CD14-positive monocyte (primary cell): ENCODE results near the gene NEGR1. TPM values are rescaled to one million over a fixed set of nuclear protein-coding genes. Genes with fewer than 3 reads are reported as not detected.

Experiments used
- DNase-seq, 3 donors: peaks; one replicate each; pipeline ENCODE4 v3.0.0-alpha.2; 2011 to 2022
- H2AFZ ChIP-seq: 2 replicates; pipeline ENCODE4 v1.6.0; 2012; ENCODE audit warnings: mild to moderate bottlenecking, low read depth, low read length, inconsistent platforms; ENCODE audit not compliant: insufficient read depth, poor library complexity, severe bottlenecking
- H3K27ac ChIP-seq, 2 donors: 1 replicate in 1 of 2; 2 replicates in 1 of 2; pipeline ENCODE4 v1.5.1; 2012 to 2013; ENCODE audit warnings: low read length in 2 of 2, control low read depth in 1 of 2, inconsistent platforms in 1 of 2, low read depth in 1 of 2, mild to moderate bottlenecking in 1 of 2
- H3K27me3 ChIP-seq, 2 donors: one replicate each; pipeline versions ENCODE4 v1.6.0 to v1.6.1; 2011 to 2013; ENCODE audit warnings: low read length in 2 of 2; ENCODE audit not compliant: control insufficient read depth in 2 of 2, insufficient read depth in 2 of 2
- H3K36me3 ChIP-seq, 2 donors: replicated peaks in 1 of 2; 1 replicate in 1 of 2; 2 replicates in 1 of 2; pipeline versions ENCODE4 v1.5.1 to v1.6.1; 2012 to 2013; ENCODE audit warnings: low read length in 2 of 2, control low read depth in 1 of 2, inconsistent platforms in 1 of 2, mild to moderate bottlenecking in 1 of 2; ENCODE audit not compliant: insufficient read depth in 2 of 2, control insufficient read depth in 1 of 2
- H3K4me1 ChIP-seq, 2 donors: 1 replicate in 1 of 2; 2 replicates in 1 of 2; pipeline versions ENCODE4 v1.5.1 to v1.6.1; 2012 to 2013; ENCODE audit warnings: low read length in 2 of 2, control low read depth in 1 of 2, inconsistent platforms in 1 of 2, mild to moderate bottlenecking in 1 of 2, moderate library complexity in 1 of 2; ENCODE audit not compliant: insufficient read depth in 2 of 2, control insufficient read depth in 1 of 2
- H3K4me2 ChIP-seq: replicated peaks from 2 replicates; pipeline ENCODE3; 2012; ENCODE audit warnings: low read length, moderate library complexity, mild to moderate bottlenecking; ENCODE audit not compliant: poor library complexity, severe bottlenecking; ENCODE audit errors: extremely low read depth
- H3K4me3 ChIP-seq, 3 experiments: fragments of 200-600 bp in 1 of 3; sonication (generic) in 1 of 3; replicated peaks in 1 of 3; 1 replicate in 2 of 3; 2 replicates in 1 of 3; pipeline ENCODE4 v1.5.1; 2011 to 2013; ENCODE audit warnings: low read length in 3 of 3, mild to moderate bottlenecking in 3 of 3, control low read depth in 2 of 3, low read depth in 2 of 3, inconsistent platforms in 1 of 3, moderate library complexity in 1 of 3
- H3K79me2 ChIP-seq: 2 replicates; pipeline ENCODE4 v1.6.0; 2012; ENCODE audit warnings: mild to moderate bottlenecking, control low read depth, inconsistent platforms, low read length, moderate library complexity; ENCODE audit not compliant: insufficient read depth
- H3K9ac ChIP-seq: 2 replicates; pipeline ENCODE4 v1.6.0; 2017; ENCODE audit warnings: low read length, mild to moderate bottlenecking; ENCODE audit not compliant: insufficient read depth, poor library complexity, severe bottlenecking
- H3K9me3 ChIP-seq, 2 donors: replicated peaks in 1 of 2; 1 replicate in 1 of 2; 2 replicates in 1 of 2; pipeline versions ENCODE4 v1.5.1 to v1.6.1; 2012 to 2013; ENCODE audit warnings: low read length in 2 of 2, control low read depth in 1 of 2; ENCODE audit not compliant: control insufficient read depth in 1 of 2, insufficient read depth in 1 of 2
- H4K20me1 ChIP-seq: 2 replicates; pipeline ENCODE4 v1.6.0; 2012; ENCODE audit warnings: mild to moderate bottlenecking, low read length, control low read depth, moderate library complexity; ENCODE audit not compliant: insufficient read depth
- H3K27ac Mint-ChIP-seq, 7 donors: one replicate each; pipeline ENCODE4 v1.8.0; 2020; ENCODE audit warnings: mild to moderate bottlenecking in 7 of 7, mixed read lengths in 7 of 7, moderate library complexity in 6 of 7, inconsistent platforms in 2 of 7
- H3K27me3 Mint-ChIP-seq, 3 donors: one replicate each; pipeline ENCODE4 v1.8.0; 2021 to 2022; ENCODE audit warnings: low read depth in 3 of 3, mild to moderate bottlenecking in 3 of 3, mixed read lengths in 3 of 3, moderate library complexity in 3 of 3, inconsistent platforms in 1 of 3
- H3K36me3 Mint-ChIP-seq, 2 donors: one replicate each; pipeline ENCODE4 v1.8.0; 2020; ENCODE audit warnings: mixed read lengths in 2 of 2, inconsistent platforms in 1 of 2, mild to moderate bottlenecking in 1 of 2
- H3K4me1 Mint-ChIP-seq: one replicate; pipeline ENCODE4 v1.8.0; 2020; ENCODE audit warnings: mild to moderate bottlenecking, mixed read lengths
- H3K4me3 Mint-ChIP-seq, 2 donors: one replicate each; pipeline ENCODE4 v1.8.0; 2020; ENCODE audit warnings: mild to moderate bottlenecking in 2 of 2, mixed read lengths in 2 of 2, moderate library complexity in 1 of 2
- H3K9me3 Mint-ChIP-seq, 7 donors: one replicate each; pipeline ENCODE4 v1.8.0; 2020 to 2022; ENCODE audit warnings: mixed read lengths in 7 of 7, mild to moderate bottlenecking in 6 of 7, moderate library complexity in 6 of 7, inconsistent platforms in 2 of 7
- WGBS: methylation state at CpG from one replicate; pipeline ENCODE4 v1.1.5; 2013; ENCODE audit warnings: missing lambda C conversion rate; ENCODE audit not compliant: insufficient coverage; 5-methylcytosine and 5-hydroxymethylcytosine counted together
- intact Hi-C, 2 donors: fragments of 100-400 bp; cut with micrococcal nuclease; formaldehyde crosslinking; loops; one replicate each; pipeline versions ENCODE4 v1.15.0 to v1.15.1; 2023
- polyA plus RNA-seq, 3 donors: library from polyadenylated mRNA; depleted of rRNA in 1 of 3; unstranded in 2 of 3; stranded (reverse) in 1 of 3; fragments of 300-500 nt in 2 of 3; fragments of >200 nt in 1 of 3; fragmentation: Illumina TruSeq in 2 of 3; gene quantifications; 1 replicate in 2 of 3; 2 replicates in 1 of 3; pipeline ENCODE4 v1.2.3, GENCODE V29; 2012 to 2021
- TF ChIP-seq, protein P1 (sequence below): fragments of 200-600 bp; IDR thresholded peaks from one replicate; pipeline ENCODE4 v1.8.0; 2022; ENCODE audit warnings: antibody characterized with exemption, mild to moderate bottlenecking

Gene NEGR1
- polyA plus RNA-seq, 3 donors, result 0.03 to 0.15 (median 0.13) TPM

- DNase-seq, result no peak
- no peaks in the 10 kb centered on the region for H3K4me1 Mint-ChIP-seq
- Histone ChIP-seq H3K9ac (no peak overlapping the region), H3K79me2 (no peaks in the 10 kb centered on the region), H3K4me3 (no peak overlapping the region), H3K27me3 (no peaks in the 10 kb centered on the region), H3K36me3 (no peaks in the 10 kb centered on the region), H3K9me3 (no peaks in the 10 kb centered on the region), H4K20me1 (no peaks in the 10 kb centered on the region), H2AFZ (no peak overlapping the region), H3K27ac (no peak overlapping the region), H3K4me1 (no peaks in the 10 kb centered on the region), H3K4me2 (no peak overlapping the region)
- no peaks in the 10 kb centered on the region for H3K36me3 Mint-ChIP-seq
- TF ChIP-seq, protein P1, sequence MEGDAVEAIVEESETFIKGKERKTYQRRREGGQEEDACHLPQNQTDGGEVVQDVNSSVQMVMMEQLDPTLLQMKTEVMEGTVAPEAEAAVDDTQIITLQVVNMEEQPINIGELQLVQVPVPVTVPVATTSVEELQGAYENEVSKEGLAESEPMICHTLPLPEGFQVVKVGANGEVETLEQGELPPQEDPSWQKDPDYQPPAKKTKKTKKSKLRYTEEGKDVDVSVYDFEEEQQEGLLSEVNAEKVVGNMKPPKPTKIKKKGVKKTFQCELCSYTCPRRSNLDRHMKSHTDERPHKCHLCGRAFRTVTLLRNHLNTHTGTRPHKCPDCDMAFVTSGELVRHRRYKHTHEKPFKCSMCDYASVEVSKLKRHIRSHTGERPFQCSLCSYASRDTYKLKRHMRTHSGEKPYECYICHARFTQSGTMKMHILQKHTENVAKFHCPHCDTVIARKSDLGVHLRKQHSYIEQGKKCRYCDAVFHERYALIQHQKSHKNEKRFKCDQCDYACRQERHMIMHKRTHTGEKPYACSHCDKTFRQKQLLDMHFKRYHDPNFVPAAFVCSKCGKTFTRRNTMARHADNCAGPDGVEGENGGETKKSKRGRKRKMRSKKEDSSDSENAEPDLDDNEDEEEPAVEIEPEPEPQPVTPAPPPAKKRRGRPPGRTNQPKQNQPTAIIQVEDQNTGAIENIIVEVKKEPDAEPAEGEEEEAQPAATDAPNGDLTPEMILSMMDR, result no peak
- no peaks in the 10 kb centered on the region for H3K27me3 Mint-ChIP-seq
- intact Hi-C loops, result no loop called here
- no peak overlapping the region for H3K27ac Mint-ChIP-seq
- H3K4me3 Mint-ChIP-seq, result no peak overlapping the region
- peaks cover 0 to 7% (median 2%) of the 10 kb centered on the region in 7 donors for H3K9me3 Mint-ChIP-seq
- no CpG with 5 or more reads among the region's 3 CpGs for WGBS
Measured at GRCh38 chr1:71994646-71995045, 287.7 kb downstream of the NEGR1 start.

DNA sequence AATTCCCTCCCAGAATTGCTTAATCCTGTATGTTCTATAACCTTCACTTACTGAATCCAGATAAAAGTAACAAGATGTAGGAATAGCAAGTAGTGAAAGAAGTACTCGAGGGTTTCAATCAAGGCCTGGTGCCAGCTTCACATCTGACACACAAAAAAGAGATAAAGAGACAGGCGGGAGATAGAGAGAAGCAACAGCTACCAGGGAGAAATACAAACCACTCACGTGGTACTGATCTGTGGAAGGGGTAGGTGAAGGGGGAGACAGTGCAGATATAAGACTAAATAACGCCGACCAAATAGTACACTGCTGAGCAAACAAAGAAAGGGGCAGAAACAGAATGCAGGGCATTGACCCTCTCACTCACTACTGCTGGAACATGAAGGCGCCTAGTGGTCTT lies 295.2 kb downstream of the NEGR1 start:
- no peak for DNase-seq
- H3K4me2 ChIP-seq, result no peak overlapping the region
- 100% methylated on average over 3 of the region's 6 CpGs for WGBS
- H3K27ac ChIP-seq, result no peak overlapping the region
- Mint-ChIP-seq H3K27ac (no peak overlapping the region), H3K36me3 (no peaks in the 10 kb centered on the region), H3K4me1 (no peaks in the 10 kb centered on the region), H3K27me3 (no peaks in the 10 kb centered on the region), H3K4me3 (no peak overlapping the region), H3K9me3 (peaks cover 1 to 7% (median 4%) of the 10 kb centered on the region in 7 donors)
- H3K27me3 ChIP-seq, result no peaks in the 10 kb centered on the region
- no peak overlapping the region for H3K4me3 ChIP-seq
- H3K36me3 ChIP-seq, result no peaks in the 10 kb centered on the region
- H3K9ac ChIP-seq, result no peak overlapping the region
- no peaks in the 10 kb centered on the region for H3K4me1 ChIP-seq
- no peaks in the 10 kb centered on the region for H4K20me1 ChIP-seq
- intact Hi-C loops, result no loop called here
- no peaks in the 10 kb centered on the region for H3K79me2 ChIP-seq
- TF ChIP-seq, protein P1, result no peak
- no peaks in the 10 kb centered on the region for H3K9me3 ChIP-seq
- H2AFZ ChIP-seq, result no peak overlapping the region
